ENCODE results near the gene DDX10. TPM values are rescaled to one million over a fixed set of nuclear protein-coding genes. Genes with fewer than 3 reads are reported as not detected.

DDX10 gene
- total RNA-seq, 1 experiment from 2014 or later: 48.3 TPM

DNA sequence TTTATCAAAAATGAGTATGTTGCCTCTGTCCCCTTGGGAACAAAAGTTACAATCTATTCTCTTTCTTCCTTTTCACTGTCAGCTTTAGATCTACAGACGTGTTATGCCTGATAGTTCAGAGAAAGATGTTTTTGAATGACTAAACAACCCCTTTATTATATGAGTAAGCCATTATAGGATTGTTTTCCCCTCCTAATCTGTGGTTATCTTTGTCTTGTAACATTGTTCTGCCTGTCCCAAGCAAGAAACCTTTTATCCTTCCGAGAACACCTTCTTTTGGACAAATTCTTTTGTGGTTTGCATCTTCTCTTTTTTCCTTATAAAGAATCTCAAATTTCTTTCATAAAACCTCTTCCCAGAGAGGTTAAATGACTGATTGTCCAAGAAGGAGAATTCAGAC, 208.4 kb downstream of the DDX10 start:
- H2BK5ac ChIP-seq (ENCODE audit: insufficient read length, low read length): no peak overlapping the region
- no CpG with 5 or more reads among the region's 2 CpGs for WGBS (ENCODE audit: extremely low coverage, insufficient read length, low lambda C conversion rate)
- no peak overlapping the region for H3K4me3 Mint-ChIP-seq
- no peak overlapping the region for H2BK15ac ChIP-seq (ENCODE audit: low read depth, low read length)
- no peak overlapping the region for H2BK120ac ChIP-seq (ENCODE audit: low read depth, low read length, poor library complexity, severe bottlenecking)
- H3K23me2 ChIP-seq (ENCODE audit: insufficient read length, low read depth, low read length, poor library complexity, severe bottlenecking): no peaks in the 10 kb centered on the region
- H3K27ac ChIP-seq (ENCODE audit: insufficient read length, low read depth, low read length): no peak overlapping the region
- H3K9me3 ChIP-seq (ENCODE audit: control insufficient read depth, low read depth, low read length): no peaks in the 10 kb centered on the region
- H3K23ac ChIP-seq (ENCODE audit: insufficient read length, low read depth, low read length): no peak overlapping the region
- no peak overlapping the region for H4K91ac ChIP-seq (ENCODE audit: insufficient read length, low read depth, low read length)
- no peak for DNase-seq
- no peak overlapping the region for H2BK12ac ChIP-seq (ENCODE audit: insufficient read length, low read depth, low read length)
- H3K4me1 Mint-ChIP-seq: peaks cover 37 to 42% of the 10 kb centered on the region in 2 experiments
- no peaks in the 10 kb centered on the region for H4K20me1 ChIP-seq (ENCODE audit: control insufficient read depth, insufficient read depth, insufficient read length)
- no peaks in the 10 kb centered on the region for H3K79me2 ChIP-seq (ENCODE audit: insufficient read depth, low read length)
- H3K14ac ChIP-seq (ENCODE audit: insufficient read depth, low read length): no peak overlapping the region
- no peak overlapping the region for H2AFZ ChIP-seq (ENCODE audit: low read length)
- H3K9me3 Mint-ChIP-seq: no peaks in the 10 kb centered on the region
- no peak overlapping the region for H3K9ac ChIP-seq (ENCODE audit: extremely low read depth, insufficient read length, low read length)
- no peaks in the 10 kb centered on the region for H3K27me3 ChIP-seq (ENCODE audit: insufficient read depth, low read length)
- H4K8ac ChIP-seq (replicated peaks; ENCODE audit: insufficient read length, low read depth, low read length): no peak overlapping the region
- no peak overlapping the region for H3K4me2 ChIP-seq (ENCODE audit: insufficient read depth, insufficient read length, low read length)
- no peak overlapping the region for H3K18ac ChIP-seq (ENCODE audit: insufficient read length, low read depth, low read length)
- TF ChIP-seq, protein P1, sequence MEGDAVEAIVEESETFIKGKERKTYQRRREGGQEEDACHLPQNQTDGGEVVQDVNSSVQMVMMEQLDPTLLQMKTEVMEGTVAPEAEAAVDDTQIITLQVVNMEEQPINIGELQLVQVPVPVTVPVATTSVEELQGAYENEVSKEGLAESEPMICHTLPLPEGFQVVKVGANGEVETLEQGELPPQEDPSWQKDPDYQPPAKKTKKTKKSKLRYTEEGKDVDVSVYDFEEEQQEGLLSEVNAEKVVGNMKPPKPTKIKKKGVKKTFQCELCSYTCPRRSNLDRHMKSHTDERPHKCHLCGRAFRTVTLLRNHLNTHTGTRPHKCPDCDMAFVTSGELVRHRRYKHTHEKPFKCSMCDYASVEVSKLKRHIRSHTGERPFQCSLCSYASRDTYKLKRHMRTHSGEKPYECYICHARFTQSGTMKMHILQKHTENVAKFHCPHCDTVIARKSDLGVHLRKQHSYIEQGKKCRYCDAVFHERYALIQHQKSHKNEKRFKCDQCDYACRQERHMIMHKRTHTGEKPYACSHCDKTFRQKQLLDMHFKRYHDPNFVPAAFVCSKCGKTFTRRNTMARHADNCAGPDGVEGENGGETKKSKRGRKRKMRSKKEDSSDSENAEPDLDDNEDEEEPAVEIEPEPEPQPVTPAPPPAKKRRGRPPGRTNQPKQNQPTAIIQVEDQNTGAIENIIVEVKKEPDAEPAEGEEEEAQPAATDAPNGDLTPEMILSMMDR (conservative IDR thresholded peaks at IDR 0.05): no peak
- H3K4ac ChIP-seq (ENCODE audit: low read depth, low read length): no peak overlapping the region
- H3K79me1 ChIP-seq (ENCODE audit: insufficient read depth, low read depth, low read length, poor library complexity, severe bottlenecking): no peaks in the 10 kb centered on the region
- H3K36me3 Mint-ChIP-seq (ENCODE audit: insufficient read depth in 1 of 3, low read depth in 3 of 3): no peaks in the 10 kb centered on the region
- no peak overlapping the region for H2BK20ac ChIP-seq (ENCODE audit: low read depth, low read length, poor library complexity, severe bottlenecking)
- no peaks in the 10 kb centered on the region for H3K27me3 Mint-ChIP-seq (ENCODE audit: low read depth)
- no peak overlapping the region for H3T11ph ChIP-seq (ENCODE audit: low read length)
- no peak overlapping the region for H3K27ac Mint-ChIP-seq
- peaks cover 2% of the 10 kb centered on the region; the same call in 1 of the 2 replicates for H3K4me1 ChIP-seq (ENCODE audit: insufficient read depth, low read length)
- H3K56ac ChIP-seq (ENCODE audit: insufficient read length, low read depth, low read length): no peak overlapping the region
- no peak overlapping the region for H4K5ac ChIP-seq (ENCODE audit: insufficient read length, low read depth, low read length)
- H2AK5ac ChIP-seq (ENCODE audit: insufficient read length, low read length): no peak overlapping the region
